Ovary (tissue), 3 donors: Measurements from ENCODE around the gene LDAH.

Source experiments
- EP300 ChIP-seq: sonication (generic); formaldehyde crosslinking; IDR thresholded peaks from one replicate; pipeline ENCODE4 v1.6.1; 2017; ENCODE audit warnings: antibody characterized with exemption
- POLR2A ChIP-seq: fragments of 450-650 bp; IDR thresholded peaks from one replicate; pipeline ENCODE4 v1.6.1; 2017; ENCODE audit warnings: antibody characterized with exemption, mild to moderate bottlenecking, moderate library complexity
- TF ChIP-seq, protein P1 (sequence below), 3 donors: fragments of 450-650 bp in 2 of 3; fragments of 200-600 bp in 1 of 3; IDR thresholded peaks; one replicate each; pipeline versions ENCODE4 v1.5.1 to v1.8.0; 2016 to 2022; ENCODE audit warnings: antibody characterized with exemption in 3 of 3, mild to moderate bottlenecking in 1 of 3
- donor health status: DM: no; HTN: no; CAD: no.

- TF ChIP-seq, protein P1, sequence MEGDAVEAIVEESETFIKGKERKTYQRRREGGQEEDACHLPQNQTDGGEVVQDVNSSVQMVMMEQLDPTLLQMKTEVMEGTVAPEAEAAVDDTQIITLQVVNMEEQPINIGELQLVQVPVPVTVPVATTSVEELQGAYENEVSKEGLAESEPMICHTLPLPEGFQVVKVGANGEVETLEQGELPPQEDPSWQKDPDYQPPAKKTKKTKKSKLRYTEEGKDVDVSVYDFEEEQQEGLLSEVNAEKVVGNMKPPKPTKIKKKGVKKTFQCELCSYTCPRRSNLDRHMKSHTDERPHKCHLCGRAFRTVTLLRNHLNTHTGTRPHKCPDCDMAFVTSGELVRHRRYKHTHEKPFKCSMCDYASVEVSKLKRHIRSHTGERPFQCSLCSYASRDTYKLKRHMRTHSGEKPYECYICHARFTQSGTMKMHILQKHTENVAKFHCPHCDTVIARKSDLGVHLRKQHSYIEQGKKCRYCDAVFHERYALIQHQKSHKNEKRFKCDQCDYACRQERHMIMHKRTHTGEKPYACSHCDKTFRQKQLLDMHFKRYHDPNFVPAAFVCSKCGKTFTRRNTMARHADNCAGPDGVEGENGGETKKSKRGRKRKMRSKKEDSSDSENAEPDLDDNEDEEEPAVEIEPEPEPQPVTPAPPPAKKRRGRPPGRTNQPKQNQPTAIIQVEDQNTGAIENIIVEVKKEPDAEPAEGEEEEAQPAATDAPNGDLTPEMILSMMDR (IDR thresholded peaks at IDR 0.05) = no peak
- TF ChIP-seq POLR2A = no peak
- TF ChIP-seq EP300 = no peak
Observed at GRCh38 chr2:20797096-20797495, 25.8 kb downstream of the LDAH start.
